Thyroid gland (tissue), 4 donors: ENCODE results near the gene CEACAM6. TPM values are rescaled to one million over a fixed set of nuclear protein-coding genes. Genes with fewer than 3 reads are reported as not detected.

ENCODE experiments used
- DNase-seq, 2 donors: peaks; one replicate each; pipeline ENCODE4 v3.0.0-alpha.2; 2019
- H3K27ac ChIP-seq, 3 donors: fragments of 200-600 bp; sonication (generic); 1 replicate in 2 of 3; 2 replicates in 1 of 3; pipeline ENCODE4 v1.5.1; 2016 to 2019; ENCODE audit warnings: mild to moderate bottlenecking in 1 of 3, moderate library complexity in 1 of 3
- H3K27me3 ChIP-seq: fragments of 200-600 bp; sonication (generic); one replicate; pipeline ENCODE4 v1.5.1; 2019
- H3K36me3 ChIP-seq, 2 donors: fragments of 200-600 bp; sonication (generic); one replicate each; pipeline ENCODE4 v1.5.1; 2016 to 2019
- H3K4me1 ChIP-seq, 2 donors: fragments of 200-600 bp; sonication (generic); one replicate each; pipeline ENCODE4 v1.5.1; 2017 to 2019
- H3K4me3 ChIP-seq, 3 donors: fragments of 200-600 bp; sonication (generic); replicated peaks in 1 of 3; 1 replicate in 2 of 3; 2 replicates in 1 of 3; pipeline ENCODE4 v1.5.1; 2016; ENCODE audit warnings: mild to moderate bottlenecking in 1 of 3
- H3K9me3 ChIP-seq: fragments of 200-600 bp; sonication (generic); one replicate; pipeline ENCODE4 v1.5.1; 2017
- POLR2A ChIP-seq, 2 donors: fragments of 450-650 bp; IDR thresholded peaks; one replicate each; pipeline ENCODE4 v1.6.1; 2017; ENCODE audit warnings: antibody characterized with exemption in 2 of 2, mild to moderate bottlenecking in 2 of 2, moderate library complexity in 1 of 2
- WGBS, 2 donors: methylation state at CpG; one replicate each; pipeline ENCODE4 v1.1.5; 2017; 5-methylcytosine and 5-hydroxymethylcytosine counted together
- intact Hi-C: fragments of 100-400 bp; cut with DNase I; formaldehyde crosslinking; loops from one replicate; pipeline ENCODE4 v1.15.1; 2023
- total RNA-seq, 4 donors: library from RNA; depleted of rRNA; stranded (reverse); fragments of >200 nt; gene quantifications; one replicate each; pipeline ENCODE4 v1.2.3, GENCODE V29; 2016
- TF ChIP-seq, protein P1 (sequence below), 6 experiments: fragments of 200-600 bp in 3 of 6; fragments of 450-650 bp in 3 of 6; sonication (generic) in 3 of 6; IDR thresholded peaks; one replicate each; pipeline ENCODE4 v1.5.1; 2016 to 2019; ENCODE audit warnings: antibody characterized with exemption in 6 of 6, mild to moderate bottlenecking in 2 of 6, inconsistent platforms in 1 of 6, moderate library complexity in 1 of 6

CEACAM6 gene
- total RNA-seq, 4 donors from 2014 or later, result 0.11 to 0.13 TPM; not detected in 2

DNA sequence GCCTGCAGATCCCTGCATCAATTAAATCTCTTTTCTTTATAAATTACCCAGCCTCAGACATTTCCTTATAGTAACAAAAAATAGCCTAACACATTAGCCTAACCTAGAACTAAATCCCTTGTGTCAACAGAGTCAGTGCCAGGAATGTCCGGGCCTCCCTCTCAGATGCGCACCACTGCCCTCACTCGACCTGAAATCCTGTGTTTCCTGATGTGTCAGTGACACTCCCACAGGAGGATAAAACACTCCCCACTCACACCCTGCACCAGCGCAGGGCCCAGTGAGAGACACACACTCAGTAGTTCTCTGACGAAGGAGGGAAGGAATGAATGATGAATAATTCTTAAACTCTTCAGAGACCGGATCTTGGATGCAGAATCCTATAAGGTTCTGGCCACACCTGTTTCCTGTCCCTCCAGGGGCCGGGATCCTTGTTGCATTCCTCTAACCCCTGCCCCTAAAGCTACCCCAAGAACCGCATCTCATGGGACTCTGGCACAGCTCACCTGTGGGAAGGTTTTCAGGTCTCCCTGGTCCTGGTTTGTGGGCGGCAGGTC lies 44.2 kb downstream of the CEACAM6 start:
- 29 to 36% methylated on average over 9 of the region's 9 CpGs for WGBS, 2 donors
- DNase-seq, result peak; percentile 94
- TF ChIP-seq, protein P1, sequence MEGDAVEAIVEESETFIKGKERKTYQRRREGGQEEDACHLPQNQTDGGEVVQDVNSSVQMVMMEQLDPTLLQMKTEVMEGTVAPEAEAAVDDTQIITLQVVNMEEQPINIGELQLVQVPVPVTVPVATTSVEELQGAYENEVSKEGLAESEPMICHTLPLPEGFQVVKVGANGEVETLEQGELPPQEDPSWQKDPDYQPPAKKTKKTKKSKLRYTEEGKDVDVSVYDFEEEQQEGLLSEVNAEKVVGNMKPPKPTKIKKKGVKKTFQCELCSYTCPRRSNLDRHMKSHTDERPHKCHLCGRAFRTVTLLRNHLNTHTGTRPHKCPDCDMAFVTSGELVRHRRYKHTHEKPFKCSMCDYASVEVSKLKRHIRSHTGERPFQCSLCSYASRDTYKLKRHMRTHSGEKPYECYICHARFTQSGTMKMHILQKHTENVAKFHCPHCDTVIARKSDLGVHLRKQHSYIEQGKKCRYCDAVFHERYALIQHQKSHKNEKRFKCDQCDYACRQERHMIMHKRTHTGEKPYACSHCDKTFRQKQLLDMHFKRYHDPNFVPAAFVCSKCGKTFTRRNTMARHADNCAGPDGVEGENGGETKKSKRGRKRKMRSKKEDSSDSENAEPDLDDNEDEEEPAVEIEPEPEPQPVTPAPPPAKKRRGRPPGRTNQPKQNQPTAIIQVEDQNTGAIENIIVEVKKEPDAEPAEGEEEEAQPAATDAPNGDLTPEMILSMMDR (IDR thresholded peaks at IDR 0.05), result no peak
- peak in 1 of 2 donors; percentile 17 for TF ChIP-seq POLR2A (IDR thresholded peaks at IDR 0.05)
- Histone ChIP-seq H3K27ac (peak overlapping the region; percentile 67 to 96 (median 95)), H3K27me3 (no peaks in the 10 kb centered on the region), H3K9me3 (no peaks in the 10 kb centered on the region), H3K4me3 (no peak overlapping the region), H3K36me3 (no peaks in the 10 kb centered on the region), H3K4me1 (peaks cover 25 to 32% of the 10 kb centered on the region in 2 donors)
- intact Hi-C loops, result no loop called here

DNA sequence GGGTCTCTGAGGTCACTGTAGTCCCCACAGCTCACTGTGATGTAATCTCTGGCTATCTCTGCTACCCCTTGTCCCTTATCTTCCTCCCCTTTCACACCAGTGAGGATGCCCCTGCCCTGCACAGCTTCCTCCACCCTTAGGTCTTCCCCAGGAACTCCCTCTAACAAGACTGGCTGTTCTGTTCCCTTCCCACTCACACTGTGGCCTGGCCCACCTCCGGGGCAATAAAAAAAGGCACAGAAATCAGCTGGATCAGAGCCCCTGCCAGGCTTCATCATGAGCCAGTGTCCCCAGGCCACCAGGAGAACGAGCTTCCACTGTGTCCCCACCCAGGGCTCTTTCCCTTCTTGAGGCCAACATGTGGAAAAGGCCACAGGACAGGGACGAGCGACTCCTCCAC lies 45.7 kb downstream of the CEACAM6 start:
- TF ChIP-seq, protein P1 (IDR thresholded peaks at IDR 0.05), result no peak
- no peak for TF ChIP-seq POLR2A (IDR thresholded peaks at IDR 0.05)
- intact Hi-C loops, result no loop called here
- no peaks in the 10 kb centered on the region for H3K27me3 ChIP-seq
- no peaks in the 10 kb centered on the region for H3K9me3 ChIP-seq
- H3K4me1 ChIP-seq, result peaks cover 25 to 32% of the 10 kb centered on the region in 2 donors
- no peak overlapping the region for H3K4me3 ChIP-seq
- H3K27ac ChIP-seq, result no peak overlapping the region
- DNase-seq, result no peak
- WGBS, 2 donors, result 82 to 86% methylated on average over 4 of the region's 4 CpGs
- no peaks in the 10 kb centered on the region for H3K36me3 ChIP-seq

DNA sequence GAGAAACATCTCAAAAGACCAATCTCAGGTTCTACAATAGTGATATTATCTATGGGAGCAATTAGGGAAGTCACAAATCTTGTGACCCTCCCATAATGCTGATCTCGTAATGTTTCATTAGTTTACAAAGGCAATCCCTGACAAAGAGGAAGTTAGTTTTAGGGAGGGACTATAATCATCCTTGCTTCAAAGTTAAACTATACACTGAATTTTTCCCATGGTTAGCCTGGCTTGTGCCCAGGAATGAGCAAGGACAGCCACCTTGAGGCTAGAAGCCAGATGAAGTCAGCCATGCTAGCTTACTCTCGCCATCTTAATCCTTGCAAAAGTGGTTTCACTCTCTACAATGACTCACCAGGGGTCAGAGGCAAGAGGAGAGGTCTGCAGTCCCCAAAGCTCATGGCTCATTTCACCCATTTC lies 46.5 kb downstream of the CEACAM6 start:
- H3K4me1 ChIP-seq, result peaks cover 25 to 32% of the 10 kb centered on the region in 2 donors
- no peak for TF ChIP-seq POLR2A (IDR thresholded peaks at IDR 0.05)
- TF ChIP-seq, protein P1 (IDR thresholded peaks at IDR 0.05), result no peak
- intact Hi-C loops, result no loop called here
- WGBS, 2 donors, result 52 to 66% methylated on average over 2 of the region's 2 CpGs
- DNase-seq, result no peak
- H3K27me3 ChIP-seq, result no peaks in the 10 kb centered on the region
- H3K36me3 ChIP-seq, result no peaks in the 10 kb centered on the region
- no peak overlapping the region for H3K4me3 ChIP-seq
- no peaks in the 10 kb centered on the region for H3K9me3 ChIP-seq
- no peak overlapping the region for H3K27ac ChIP-seq

DNA sequence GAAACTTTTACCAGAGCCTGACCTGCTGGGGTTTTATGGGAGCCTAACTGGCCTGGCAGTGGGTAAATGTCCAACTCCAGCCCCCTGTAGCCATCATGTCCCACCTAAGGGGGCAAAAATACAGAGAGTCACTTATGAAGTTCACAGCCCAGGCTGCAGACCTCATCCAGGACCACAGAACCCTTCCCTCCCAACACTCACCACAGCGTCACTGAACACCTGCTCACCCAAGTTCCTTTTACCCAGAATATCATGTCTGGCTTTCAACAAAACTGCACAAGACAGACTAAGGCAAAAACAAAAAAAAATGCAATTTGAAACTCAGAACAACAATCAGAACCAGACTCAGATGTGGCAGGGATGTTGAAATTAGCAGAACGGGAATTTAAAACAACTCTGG lies 47.4 kb downstream of the CEACAM6 start:
- no peak for DNase-seq
- Histone ChIP-seq H3K4me3 (no peak overlapping the region), H3K36me3 (no peaks in the 10 kb centered on the region), H3K27ac (no peak overlapping the region), H3K4me1 (peaks cover 24 to 30% of the 10 kb centered on the region in 2 donors), H3K27me3 (no peaks in the 10 kb centered on the region), H3K9me3 (no peaks in the 10 kb centered on the region)
- WGBS, 2 donors, result 88% methylated on average over 2 of the region's 2 CpGs
- intact Hi-C loops, result no loop called here
- TF ChIP-seq, protein P1 (IDR thresholded peaks at IDR 0.05), result no peak
- TF ChIP-seq POLR2A (IDR thresholded peaks at IDR 0.05), result no peak

DNA sequence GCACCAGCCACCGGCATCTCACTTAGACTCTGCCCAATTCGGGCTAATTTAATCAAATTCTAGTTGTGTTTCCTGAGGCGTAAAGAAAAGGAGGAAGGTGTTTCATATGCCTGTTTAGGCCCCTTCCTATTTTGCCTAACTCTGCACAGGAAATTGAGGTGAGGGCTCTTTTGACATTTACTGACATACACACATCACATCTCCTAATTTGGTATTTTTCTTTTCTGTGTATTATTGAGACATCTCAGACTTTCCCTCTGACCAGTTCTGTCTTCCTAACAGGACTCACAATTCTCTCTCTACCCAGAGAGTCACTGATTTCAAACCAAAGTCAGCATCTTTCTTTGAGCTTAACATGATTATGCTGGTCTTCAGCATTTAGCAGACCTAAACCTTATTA lies 49.0 kb downstream of the CEACAM6 start:
- 86 to 89% methylated on average over 3 of the region's 3 CpGs for WGBS, 2 donors
- H3K36me3 ChIP-seq, result no peaks in the 10 kb centered on the region
- H3K4me1 ChIP-seq, result peaks cover 8 to 17% of the 10 kb centered on the region in 2 donors
- intact Hi-C loops, result no loop called here
- H3K27ac ChIP-seq, result no peak overlapping the region
- TF ChIP-seq POLR2A (IDR thresholded peaks at IDR 0.05), result no peak
- TF ChIP-seq, protein P1 (IDR thresholded peaks at IDR 0.05), result no peak
- H3K27me3 ChIP-seq, result no peaks in the 10 kb centered on the region
- DNase-seq, result no peak
- no peaks in the 10 kb centered on the region for H3K9me3 ChIP-seq
- no peak overlapping the region for H3K4me3 ChIP-seq
